ENCODE data around the gene TUB.

Gene TUB

DNA sequence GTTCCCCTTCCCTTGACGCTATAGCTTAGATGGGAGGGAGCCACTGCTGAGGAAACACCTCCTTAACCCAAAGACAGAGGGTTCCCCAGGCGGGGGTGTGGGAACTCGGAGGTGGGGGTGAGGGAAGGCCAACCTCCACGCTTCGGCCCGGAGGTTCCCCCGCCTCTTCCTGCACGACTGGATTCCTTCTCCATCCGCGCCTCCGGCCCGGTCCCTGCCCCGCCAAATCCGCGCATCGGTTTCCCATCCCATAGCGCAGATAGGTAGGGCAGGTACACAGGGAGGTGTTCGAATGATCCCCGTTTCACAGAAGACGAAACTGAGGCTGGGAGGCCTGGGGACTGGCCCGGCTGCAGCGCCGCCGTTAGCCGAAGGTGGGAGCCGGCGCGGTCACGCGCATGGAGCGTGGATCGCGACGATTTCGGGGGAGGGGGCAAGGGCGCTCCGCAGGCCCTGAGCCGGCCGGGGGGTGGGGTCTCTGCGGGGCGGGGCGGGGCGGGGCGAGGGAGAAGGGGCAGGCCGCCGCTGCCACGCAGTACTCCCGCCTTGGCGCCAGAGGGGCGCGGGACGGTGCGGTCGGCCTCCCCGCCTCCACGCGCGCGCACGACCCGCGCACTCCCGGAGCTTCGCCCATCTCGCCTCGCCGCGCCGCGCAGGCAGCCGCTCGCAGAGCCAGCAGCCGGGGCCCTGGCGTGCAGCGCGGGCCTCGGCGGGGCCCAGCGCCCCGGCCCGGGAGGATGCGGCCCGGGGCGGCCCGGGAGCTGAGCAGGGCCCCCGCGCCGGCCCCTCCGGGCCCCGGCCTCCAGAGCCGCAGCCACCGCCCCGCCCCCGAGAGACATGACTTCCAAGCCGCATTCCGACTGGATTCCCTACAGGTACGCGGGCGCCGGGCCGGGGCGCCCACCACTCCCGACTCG is at the start of gene TUB:
TUB (plus strand) TSS at position 538 of the 917 bp plus-strand sequence; CDS start at position 838, 300 bp downstream.
- no peak for DNase-seq

DNA sequence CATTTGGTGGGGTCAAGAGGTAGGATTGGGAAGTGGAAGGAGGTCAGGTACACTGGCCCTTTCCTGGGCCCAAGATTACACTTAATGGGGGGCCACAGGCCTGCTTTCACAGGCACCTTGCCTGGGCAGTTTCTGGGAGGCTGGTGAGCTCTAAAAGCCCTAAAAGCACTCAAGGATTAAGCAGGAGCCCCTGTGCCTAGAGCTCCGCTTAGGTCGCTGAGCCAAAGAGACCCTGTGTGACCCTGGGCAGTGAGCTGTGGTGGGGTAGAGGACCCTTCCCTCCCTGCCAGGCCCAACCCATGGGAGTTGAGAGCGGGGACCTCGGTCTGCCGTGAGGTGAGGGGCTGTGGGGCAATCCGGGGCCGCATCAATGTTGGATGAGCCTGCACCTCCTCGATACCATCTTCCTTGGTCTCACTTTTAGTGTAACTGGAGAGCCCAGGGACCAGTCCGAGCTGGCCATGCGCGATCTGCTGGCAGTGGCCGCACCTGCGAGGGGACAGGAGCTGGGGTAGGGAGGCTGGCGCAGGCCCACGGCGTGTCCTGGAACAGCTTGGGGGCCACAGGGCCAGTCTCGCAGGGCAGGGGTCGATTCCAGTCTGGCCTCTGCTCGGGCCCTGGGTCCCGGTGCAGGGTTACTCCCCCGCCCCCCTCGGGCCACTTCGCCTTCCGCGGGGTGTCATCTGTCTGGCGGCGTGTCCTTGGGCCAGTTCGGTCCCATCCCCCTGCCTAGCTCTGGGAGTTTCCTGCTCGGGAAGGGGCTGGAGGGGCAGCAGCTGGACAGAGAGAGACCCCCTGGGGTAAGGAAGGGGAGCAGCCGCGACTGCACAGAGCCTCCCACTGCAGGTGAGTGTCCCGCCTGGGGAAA is 49.5 kb upstream of the TUB start:
- no peak for DNase-seq

GRCh38 chr11:8032122-8032521 is 48.9 kb upstream of the TUB start:
- DNase-seq, result no peak

DNA sequence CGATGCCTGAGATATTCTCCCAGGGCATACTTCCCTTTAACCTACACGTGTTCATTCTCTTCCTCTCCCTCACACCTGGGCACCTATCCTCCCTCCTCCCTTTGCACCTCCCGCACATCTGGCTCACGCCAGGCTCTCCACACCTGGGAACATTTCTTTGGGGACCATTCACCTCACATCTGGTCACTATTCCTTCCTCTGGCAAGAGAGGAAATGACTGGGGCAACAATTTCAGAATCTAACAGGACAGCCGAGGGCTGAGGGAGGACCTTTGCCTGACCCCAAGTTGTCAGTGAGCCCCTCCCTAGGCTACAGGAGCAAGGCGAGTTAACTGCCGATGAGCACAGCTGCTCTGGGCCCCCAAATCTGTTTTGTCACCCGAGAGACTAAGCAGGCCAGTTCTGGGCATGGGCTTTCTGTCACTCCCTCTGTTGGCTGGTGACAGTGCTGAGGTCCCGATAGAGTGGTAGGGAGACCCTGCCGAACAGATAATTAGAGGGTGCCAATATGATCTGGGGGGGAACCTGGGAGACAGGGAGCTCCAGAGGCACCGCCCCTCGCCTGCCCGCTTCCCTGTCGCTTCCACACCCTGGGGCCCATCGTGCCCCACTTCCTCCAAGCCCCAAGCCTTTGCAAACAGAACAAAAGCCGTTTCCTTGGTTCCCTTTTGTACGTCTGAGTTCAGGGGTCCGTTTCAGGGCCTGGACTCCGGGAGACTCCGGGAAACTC is 48.3 kb upstream of the TUB start:
- no peak for DNase-seq

GRCh38 chr11:8033305-8034105 is 47.5 kb upstream of the TUB start:
- DNase-seq, result peak; percentile 40

DNA sequence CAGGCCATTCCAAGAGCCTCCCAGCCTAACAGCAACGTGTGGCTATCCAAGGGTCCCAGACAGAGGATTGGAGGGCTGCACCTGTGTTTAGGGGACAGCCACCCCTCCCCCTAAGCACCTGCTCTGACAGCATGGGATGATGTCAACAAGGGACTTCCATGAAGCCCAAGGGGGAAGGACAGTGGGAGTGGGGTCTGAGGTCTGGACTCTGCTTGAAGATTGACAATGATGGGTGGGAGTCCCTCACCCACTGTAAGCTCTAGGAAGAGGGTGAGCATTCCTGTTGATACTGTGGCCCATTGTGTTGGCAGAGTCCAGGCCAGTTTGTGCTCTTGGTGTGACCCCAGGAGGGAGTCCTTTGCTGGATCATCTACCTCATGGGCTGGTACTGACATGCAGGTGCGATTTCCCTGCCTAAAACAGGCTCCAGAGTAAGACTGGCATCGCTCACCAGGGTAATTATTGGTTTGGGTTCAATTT is 46.9 kb upstream of the TUB start:
- no peak for DNase-seq

DNA sequence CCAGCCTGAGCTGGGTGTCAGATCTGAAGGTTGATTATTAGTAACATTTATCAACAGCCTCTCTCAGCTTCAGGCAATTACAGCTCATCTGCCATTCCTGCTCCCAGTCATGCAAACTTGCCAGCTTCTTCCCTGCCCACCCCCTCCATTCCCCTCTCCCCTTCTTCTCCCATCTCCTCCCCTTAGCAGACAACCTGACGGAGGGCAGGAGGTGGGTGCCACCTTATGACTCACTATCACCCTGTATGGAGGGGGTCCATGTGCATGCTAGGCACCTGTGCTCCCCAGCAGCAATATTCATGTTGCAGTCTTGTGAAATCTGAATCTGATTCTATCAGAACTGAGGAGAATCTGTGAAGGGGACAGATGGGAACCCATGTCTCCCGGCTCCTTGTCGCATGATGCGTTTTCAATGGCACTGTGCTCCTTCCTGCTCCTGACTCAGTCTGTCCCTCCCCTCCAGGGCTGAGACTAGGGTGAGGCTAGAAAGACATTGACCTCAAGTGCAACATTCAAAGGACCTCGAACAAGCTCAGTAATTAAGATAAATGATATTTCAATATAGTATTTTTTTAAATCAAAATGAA is 46.3 kb upstream of the TUB start:
- DNase-seq, result no peak

GRCh38 chr11:8035200-8035855 is 45.7 kb upstream of the TUB start:
- DNase-seq, result no peak

DNA sequence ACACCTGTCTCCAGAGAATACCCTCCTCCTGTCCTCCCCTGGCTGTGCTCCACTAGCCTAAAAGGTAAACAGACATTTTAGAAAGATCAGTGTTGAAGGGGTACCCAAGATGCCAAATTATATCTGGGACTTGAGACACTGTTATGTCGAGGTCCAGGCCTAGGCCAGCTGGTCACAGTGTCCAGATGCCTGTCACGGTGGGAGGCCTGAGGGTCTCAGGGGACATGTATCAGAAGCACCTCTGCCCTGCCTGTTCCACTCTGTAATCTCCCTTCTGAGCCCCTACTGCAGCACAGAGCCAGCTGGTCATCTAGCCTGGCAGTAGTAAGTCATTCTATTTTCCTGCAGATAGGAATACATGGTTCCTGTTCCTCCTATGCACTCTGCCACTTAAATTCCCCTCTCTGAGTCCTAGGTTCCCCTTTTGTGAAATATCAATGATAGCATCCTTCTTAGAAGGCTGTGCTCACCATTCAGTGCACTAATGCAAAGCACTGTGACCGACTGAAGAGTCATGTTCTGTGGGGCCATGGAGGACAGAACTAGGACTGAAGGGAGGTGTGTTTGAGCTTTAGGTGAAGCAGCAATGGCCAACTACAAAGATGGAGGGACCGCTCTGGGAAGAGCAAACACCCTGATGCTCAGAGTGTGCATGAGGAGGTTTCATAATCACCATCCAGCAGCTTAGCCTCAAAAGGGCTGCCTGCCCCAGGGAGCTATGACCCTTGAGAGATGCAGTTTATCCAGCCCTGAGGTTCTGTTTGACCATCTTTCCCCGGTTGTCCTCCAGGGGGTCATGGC is 44.8 kb upstream of the TUB start:
- no peak for DNase-seq

- no peak for DNase-seq
Observed at GRCh38 chr11:8036986-8037385, 44.0 kb upstream of the TUB start.

DNA sequence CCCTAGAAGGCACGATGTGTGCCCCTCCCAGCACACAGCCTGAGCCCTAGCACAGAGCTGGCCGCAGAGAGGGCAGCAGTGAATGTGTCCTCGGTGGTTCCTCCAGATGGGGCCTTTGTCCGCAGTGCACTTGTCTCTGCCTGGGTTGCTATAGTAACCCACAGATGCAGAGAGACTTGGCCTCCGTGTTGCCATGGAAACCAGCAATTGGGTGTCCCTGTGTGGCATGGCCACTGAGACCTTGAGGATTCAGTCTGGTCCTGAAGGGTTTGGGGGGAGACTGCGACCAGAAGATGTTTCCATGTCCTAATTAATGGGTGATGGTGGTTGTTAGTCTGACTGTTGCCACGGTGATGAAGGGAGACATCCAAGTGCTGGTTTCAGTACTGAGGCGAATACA is 42.6 kb upstream of the TUB start:
- no peak for DNase-seq

DNA sequence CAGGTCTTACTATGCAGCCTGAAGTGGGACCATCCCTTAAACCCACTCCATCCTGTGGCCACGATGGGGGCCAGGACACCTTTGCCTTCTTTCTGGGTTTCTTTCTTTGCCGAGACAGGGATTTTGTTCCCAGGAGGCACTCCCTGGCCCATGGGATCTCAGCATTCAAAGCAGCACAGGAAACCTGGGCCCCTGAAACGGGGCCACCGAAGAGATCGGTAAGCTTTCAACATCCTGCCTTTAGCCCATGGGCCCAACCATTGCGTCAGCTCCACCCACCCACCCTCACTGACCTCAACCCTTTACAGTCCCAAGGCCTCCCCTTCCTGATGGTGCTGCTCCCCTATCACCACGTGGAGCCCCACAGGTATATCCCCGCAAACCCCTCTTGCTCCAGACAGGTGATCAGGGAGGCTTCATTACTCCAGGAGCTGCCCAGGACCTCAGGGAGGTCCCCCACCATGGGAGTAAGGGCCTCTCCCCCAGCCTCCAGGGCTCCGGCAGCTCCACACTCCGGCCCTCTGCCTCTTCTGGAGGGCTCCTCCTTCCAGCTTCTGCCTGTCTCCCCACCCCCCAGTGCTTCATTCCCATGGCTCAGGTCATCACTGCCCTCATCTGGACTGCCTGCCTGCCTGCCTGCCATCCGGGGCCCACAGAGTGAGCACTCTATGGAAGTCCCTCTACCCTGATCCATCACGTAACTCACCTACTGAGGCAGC is 42.0 kb upstream of the TUB start:
- no peak for DNase-seq

DNA sequence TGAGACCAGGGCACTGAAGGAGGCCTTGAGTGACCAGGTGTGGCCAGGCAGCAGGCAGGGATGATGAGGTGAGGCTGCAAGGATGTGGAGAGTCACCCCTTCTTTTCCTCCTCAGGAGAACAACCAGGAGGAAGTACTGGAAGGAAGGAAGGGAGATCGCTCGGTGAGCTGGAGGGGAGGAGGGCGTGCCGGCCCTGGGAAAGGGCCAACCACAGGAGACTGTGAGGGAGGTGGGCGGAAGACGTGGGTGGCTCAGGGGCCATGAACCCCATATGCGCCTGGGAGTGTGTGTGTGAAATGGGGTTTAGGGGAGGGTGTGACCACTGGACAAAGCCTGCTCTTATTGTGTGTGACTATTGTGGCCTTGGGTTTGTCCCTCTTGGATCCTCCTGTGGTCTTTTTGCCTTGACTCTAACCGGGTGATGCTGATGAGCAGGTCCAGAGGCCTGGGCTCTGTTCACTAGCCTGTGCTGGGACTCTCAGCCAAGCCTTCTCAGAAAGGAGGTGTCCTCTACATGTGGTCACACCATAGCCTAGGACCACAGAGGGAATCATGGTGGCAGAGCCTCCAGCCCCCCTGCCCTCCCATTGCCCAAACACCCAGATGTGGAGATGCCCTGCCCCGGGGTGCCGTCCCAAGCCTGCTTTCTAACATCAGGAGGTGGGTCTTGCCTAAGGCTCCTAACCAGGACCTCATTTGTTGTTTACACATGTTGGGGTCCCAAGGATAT is 41.3 kb upstream of the TUB start:
- DNase-seq, result no peak

DNA sequence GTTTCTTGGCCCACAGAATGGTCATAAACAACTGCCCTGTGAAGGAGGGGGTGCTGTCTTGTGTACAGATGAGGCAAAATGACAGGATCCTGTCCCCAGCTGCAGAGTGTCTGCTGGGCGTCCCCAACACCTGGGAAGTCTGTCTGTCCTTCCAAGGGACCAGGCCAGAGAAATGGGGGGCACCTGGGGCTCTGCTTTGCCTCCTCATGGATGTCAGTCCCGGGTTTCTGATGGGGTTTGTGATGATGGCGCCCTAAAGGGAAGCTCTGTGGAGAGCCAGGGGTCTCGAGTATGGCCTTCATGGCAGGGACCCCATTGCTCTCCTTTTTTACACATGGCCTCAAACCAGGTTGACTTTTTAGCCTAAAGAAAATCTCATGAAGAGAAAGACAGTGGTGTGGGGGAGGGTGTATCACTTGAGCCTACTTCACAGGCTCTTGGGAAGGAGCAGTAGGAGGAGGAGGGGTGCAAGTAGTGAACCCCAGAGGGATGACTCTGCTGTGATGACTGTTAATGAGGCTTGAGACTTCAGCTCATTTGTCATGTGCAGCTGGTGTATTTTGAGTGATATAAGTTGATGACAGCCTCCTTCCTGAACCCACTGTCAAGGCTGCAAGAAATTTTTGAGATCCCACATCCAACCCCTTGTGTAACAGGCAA is 40.6 kb upstream of the TUB start:
- DNase-seq, result no peak

- no peak for DNase-seq
Observed at GRCh38 chr11:8040921-8041285, 40.1 kb upstream of the TUB start.

- DNase-seq, result no peak
Observed at GRCh38 chr11:8041576-8041975, 39.4 kb upstream of the TUB start.

GRCh38 chr11:8043756-8044155 is 37.3 kb upstream of the TUB start:
- DNase-seq, result no peak

GRCh38 chr11:8045839-8046238 is 35.2 kb upstream of the TUB start:
- DNase-seq, result no peak
